Tibial nerve (tissue), 4 donors: ENCODE measurements around the gene TTC28. TPM values are rescaled to one million over a fixed set of nuclear protein-coding genes. Genes with fewer than 3 reads are reported as not detected.

Source experiments
- DNase-seq, 2 donors: peaks; one replicate each; pipeline ENCODE4 v3.0.0-alpha.2; 2019; ENCODE audit warnings: low spot score in 2 of 2
- H3K27ac ChIP-seq, 4 donors: fragments of 200-600 bp; sonication (generic) in 3 of 4; one replicate each; pipeline ENCODE4 v1.5.1; 2017 to 2019; ENCODE audit warnings: mild to moderate bottlenecking in 1 of 4
- H3K27me3 ChIP-seq, 2 donors: fragments of 200-600 bp; sonication (generic) in 1 of 2; one replicate each; pipeline versions ENCODE4 v1.5.1 to v1.6.0; 2017 to 2019
- H3K36me3 ChIP-seq, 3 donors: fragments of 200-600 bp; sonication (generic); one replicate each; pipeline ENCODE4 v1.5.1; 2018 to 2019
- H3K4me1 ChIP-seq, 4 donors: fragments of 200-600 bp; sonication (generic) in 3 of 4; one replicate each; pipeline ENCODE4 v1.5.1; 2017 to 2019
- H3K4me3 ChIP-seq, 4 donors: fragments of 200-600 bp; sonication (generic) in 3 of 4; one replicate each; pipeline ENCODE4 v1.5.1; 2017 to 2019; ENCODE audit warnings: mild to moderate bottlenecking in 1 of 4, moderate library complexity in 1 of 4
- H3K9me3 ChIP-seq, 4 donors: fragments of 200-600 bp; sonication (generic) in 3 of 4; one replicate each; pipeline ENCODE4 v1.5.1; 2017 to 2019
- EP300 ChIP-seq, 2 donors: sonication (generic); formaldehyde crosslinking; IDR thresholded peaks; one replicate each; pipeline ENCODE4 v1.6.1; 2017; ENCODE audit warnings: antibody characterized with exemption in 2 of 2, mild to moderate bottlenecking in 1 of 2
- POLR2A ChIP-seq, 2 donors: fragments of 450-650 bp; IDR thresholded peaks; one replicate each; pipeline ENCODE4 v1.6.1; 2017; ENCODE audit warnings: antibody characterized with exemption in 2 of 2, mild to moderate bottlenecking in 2 of 2, moderate library complexity in 2 of 2
- WGBS, 2 donors: methylation state at CpG; one replicate each; pipeline ENCODE4 v1.1.5; 2018; 5-methylcytosine and 5-hydroxymethylcytosine counted together
- total RNA-seq, 4 donors: library from RNA; depleted of rRNA; stranded (reverse); fragments of >200 nt; gene quantifications; one replicate each; pipeline ENCODE4 v1.1.0, GENCODE V29; 2016
- TF ChIP-seq, protein P1 (sequence below), 5 experiments: fragments of 200-600 bp in 3 of 5; fragments of 450-650 bp in 2 of 5; sonication (generic) in 3 of 5; IDR thresholded peaks; one replicate each; pipeline ENCODE4 v1.5.1; 2016 to 2019; ENCODE audit warnings: antibody characterized with exemption in 5 of 5, mild to moderate bottlenecking in 3 of 5, moderate library complexity in 2 of 5

TTC28 gene
- total RNA-seq, 4 donors from 2014 or later, result 83.9 to 177 (median 128) TPM

DNA sequence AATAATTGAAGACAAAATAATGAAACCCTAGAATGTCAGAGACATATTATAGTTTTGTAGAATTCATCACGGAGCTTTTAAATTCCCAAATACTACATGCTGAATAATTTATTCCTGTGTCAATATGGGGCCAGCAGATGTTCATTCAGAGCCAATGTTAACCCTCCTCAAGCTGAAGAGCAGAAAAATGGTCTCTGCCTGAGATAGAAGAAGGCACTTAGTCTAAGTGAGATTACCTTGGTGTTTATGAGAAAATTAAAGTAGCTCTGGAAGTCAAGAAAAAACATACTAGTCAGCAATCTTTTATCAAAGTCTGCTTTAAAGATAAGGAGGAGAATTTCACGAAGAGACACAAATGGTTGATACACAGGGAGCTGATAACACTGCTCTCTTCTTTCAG is 328.2 kb downstream of the TTC28 start:
- Histone ChIP-seq H3K4me1 (peaks cover 0 to 13% (median 0%) of the 10 kb centered on the region in 4 donors), H3K27ac (no peak overlapping the region), H3K9me3 (no peaks in the 10 kb centered on the region), H3K36me3 (no peaks in the 10 kb centered on the region), H3K4me3 (no peak overlapping the region), H3K27me3 (no peaks in the 10 kb centered on the region)
- DNase-seq, result no peak
- 53 to 54% methylated on average over 2 of the region's 2 CpGs for WGBS, 2 donors
- TF ChIP-seq, protein P1, sequence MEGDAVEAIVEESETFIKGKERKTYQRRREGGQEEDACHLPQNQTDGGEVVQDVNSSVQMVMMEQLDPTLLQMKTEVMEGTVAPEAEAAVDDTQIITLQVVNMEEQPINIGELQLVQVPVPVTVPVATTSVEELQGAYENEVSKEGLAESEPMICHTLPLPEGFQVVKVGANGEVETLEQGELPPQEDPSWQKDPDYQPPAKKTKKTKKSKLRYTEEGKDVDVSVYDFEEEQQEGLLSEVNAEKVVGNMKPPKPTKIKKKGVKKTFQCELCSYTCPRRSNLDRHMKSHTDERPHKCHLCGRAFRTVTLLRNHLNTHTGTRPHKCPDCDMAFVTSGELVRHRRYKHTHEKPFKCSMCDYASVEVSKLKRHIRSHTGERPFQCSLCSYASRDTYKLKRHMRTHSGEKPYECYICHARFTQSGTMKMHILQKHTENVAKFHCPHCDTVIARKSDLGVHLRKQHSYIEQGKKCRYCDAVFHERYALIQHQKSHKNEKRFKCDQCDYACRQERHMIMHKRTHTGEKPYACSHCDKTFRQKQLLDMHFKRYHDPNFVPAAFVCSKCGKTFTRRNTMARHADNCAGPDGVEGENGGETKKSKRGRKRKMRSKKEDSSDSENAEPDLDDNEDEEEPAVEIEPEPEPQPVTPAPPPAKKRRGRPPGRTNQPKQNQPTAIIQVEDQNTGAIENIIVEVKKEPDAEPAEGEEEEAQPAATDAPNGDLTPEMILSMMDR (IDR thresholded peaks at IDR 0.05), result no peak
- no peak for TF ChIP-seq POLR2A (IDR thresholded peaks at IDR 0.05)
- TF ChIP-seq EP300 (IDR thresholded peaks at IDR 0.05), result no peak

DNA sequence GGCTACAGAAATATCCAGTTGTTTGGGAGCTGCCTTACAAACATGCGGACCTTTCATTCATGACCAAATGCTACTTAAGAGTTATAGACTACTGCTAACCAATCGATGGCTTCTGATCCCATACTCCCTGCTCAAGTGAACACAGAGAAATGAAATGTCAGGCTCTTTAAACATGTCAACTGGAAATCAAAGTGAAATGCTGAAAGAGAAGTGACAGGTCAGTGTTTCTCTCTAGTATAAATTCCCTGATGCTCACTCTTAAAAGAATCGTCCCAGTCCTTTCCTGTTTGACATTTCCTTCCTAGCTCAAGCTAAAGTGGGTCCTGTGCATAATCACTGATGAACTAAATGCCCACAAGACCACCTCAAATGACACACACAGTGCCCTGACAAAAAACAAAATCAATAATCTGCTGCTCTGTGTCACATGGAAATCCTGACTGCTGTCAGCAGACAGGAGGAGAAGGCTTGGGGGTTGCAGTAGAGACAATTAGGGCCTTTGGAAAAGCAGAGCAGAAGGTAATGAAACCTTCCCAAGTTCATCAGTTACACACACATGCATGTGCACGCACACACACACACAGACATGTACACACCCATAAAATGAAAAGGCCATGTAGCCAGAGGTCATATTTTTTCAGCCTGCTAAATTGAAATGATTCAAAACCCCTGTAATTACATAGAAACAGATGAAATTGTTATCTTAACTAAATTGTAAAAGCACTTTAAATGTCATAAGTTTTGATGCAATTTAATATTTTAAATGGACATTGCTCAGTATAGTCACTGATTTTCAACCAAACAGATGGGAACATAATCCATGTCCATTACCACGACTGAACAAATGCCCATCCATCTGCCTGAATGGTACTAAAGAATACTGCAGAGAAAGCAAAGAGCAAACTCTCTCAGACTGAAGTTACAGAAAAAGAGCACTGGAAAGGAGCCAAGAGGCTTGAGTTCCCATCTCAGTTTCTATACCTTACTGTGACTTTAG is 330.7 kb downstream of the TTC28 start:
- Histone ChIP-seq H3K27me3 (no peaks in the 10 kb centered on the region), H3K4me1 (peaks cover 0 to 23% (median 0%) of the 10 kb centered on the region in 4 donors), H3K9me3 (no peaks in the 10 kb centered on the region), H3K27ac (no peak overlapping the region), H3K36me3 (no peaks in the 10 kb centered on the region), H3K4me3 (no peak overlapping the region)
- TF ChIP-seq POLR2A (IDR thresholded peaks at IDR 0.05), result no peak
- TF ChIP-seq, protein P1 (IDR thresholded peaks at IDR 0.05), result no peak
- TF ChIP-seq EP300 (IDR thresholded peaks at IDR 0.05), result no peak
- no peak for DNase-seq
- 66 to 69% methylated on average over 5 of the region's 5 CpGs for WGBS, 2 donors

DNA sequence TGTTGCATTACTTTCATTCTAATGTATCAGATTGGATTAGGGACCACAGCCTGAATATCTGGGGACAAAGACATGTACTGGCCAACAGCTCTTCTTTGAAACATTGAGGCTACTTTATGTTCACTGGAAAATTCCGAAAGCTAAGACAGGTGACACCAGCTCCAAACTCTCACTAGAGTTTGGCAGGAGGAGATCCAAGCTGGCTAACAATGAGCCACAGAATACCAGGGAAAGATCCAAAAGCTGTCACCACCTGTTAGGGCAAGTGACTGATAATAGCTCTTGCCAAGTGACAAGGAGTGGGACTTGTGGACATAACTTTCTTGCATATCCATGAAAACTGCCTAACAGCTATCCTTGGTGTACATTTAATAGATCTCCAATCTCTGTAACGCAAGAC is 333.3 kb downstream of the TTC28 start:
- H3K4me1 ChIP-seq, result peaks cover 0 to 35% (median 3%) of the 10 kb centered on the region in 4 donors
- WGBS, 2 donors, result 77 to 98% methylated on average over 2 of the region's 2 CpGs
- no peaks in the 10 kb centered on the region for H3K27me3 ChIP-seq
- H3K4me3 ChIP-seq, result no peak overlapping the region
- H3K9me3 ChIP-seq, result no peaks in the 10 kb centered on the region
- H3K36me3 ChIP-seq, result no peaks in the 10 kb centered on the region
- no peak for DNase-seq
- TF ChIP-seq EP300 (IDR thresholded peaks at IDR 0.05) (no peak), POLR2A (IDR thresholded peaks at IDR 0.05) (no peak)
- TF ChIP-seq, protein P1 (IDR thresholded peaks at IDR 0.05), result no peak
- no peak overlapping the region for H3K27ac ChIP-seq

DNA sequence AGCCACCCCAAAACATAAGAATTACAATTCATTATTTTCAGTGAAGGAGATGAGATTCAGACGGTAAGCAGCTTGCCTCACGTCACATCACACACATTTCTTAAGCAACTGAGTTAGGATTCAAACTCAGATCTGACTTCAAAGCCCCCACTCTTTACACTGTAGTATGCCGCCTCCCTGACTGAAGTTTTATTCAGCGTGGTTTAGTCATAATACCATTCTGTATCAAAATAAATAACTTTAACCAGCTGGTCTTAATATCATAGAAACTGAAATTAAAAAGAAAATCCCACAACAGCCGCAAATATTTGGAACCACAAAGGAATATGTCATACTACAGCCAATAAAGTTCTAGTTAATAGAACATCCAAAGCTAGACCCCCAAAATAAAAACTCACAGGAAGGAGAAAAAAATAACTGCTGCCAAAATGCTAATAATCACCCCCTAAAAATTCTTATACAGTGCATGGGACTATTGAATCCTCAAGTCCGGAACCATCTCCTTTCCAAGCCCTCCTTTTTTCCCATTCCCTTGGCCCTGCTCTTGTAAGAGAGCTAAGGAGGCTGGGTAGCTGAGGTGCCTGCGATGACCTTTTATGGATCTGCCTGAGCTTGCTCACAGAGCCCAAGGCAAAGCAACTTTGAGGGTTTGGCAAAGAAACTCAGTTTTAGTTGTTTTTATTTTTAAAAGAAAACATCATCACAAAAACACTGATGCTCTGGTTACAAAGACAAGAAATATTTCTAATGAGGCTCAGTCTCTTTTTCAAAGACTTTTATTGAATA is 334.5 kb downstream of the TTC28 start:
- 47 to 61% methylated on average over 7 of the region's 7 CpGs for WGBS, 2 donors

More for the DNA sequence above, 334.5 kb downstream of the TTC28 start:
- peak overlapping the region in 3 of 4 donors; percentile 7 to 56 (median 12) for H3K27ac ChIP-seq
- H3K4me1 ChIP-seq, result peaks cover 0 to 41% (median 6%) of the 10 kb centered on the region in 4 donors
- no peaks in the 10 kb centered on the region for H3K36me3 ChIP-seq
- DNase-seq, result peak in 1 of 2 donors; percentile 22
- TF ChIP-seq, protein P1 (IDR thresholded peaks at IDR 0.05), result no peak
- TF ChIP-seq EP300 (IDR thresholded peaks at IDR 0.05) (no peak), POLR2A (IDR thresholded peaks at IDR 0.05) (no peak)
- H3K9me3 ChIP-seq, result no peaks in the 10 kb centered on the region
- no peaks in the 10 kb centered on the region for H3K27me3 ChIP-seq
- H3K4me3 ChIP-seq, result no peak overlapping the region
